GM12891 (cell line): ENCODE results near the gene PKD2L2.

ENCODE experiments used
- DNase-seq: peaks from one replicate; pipeline ENCODE4 v3.0.0; 2011; ENCODE audit warnings: low spot score; ENCODE audit not compliant: insufficient read length
- FAIRE-seq: peaks from 2 replicates; lab custom pipeline; 2011; peaks lifted over from hg19 to GRCh38; lab: Jason Lieb, UNC
- PAX5 ChIP-seq: IDR thresholded peaks from 2 replicates; pipeline ENCODE4 v1.6.1; 2011; ENCODE audit warnings: low read length, moderate library complexity, mild to moderate bottlenecking; ENCODE audit not compliant: insufficient read depth, severe bottlenecking
- POLR2A ChIP-seq: IDR thresholded peaks from 2 replicates; pipeline ENCODE4 v1.6.1; 2011; ENCODE audit warnings: low read depth, low read length, control low read depth
- POLR2AphosphoS5 ChIP-seq: IDR thresholded peaks from 2 replicates; pipeline ENCODE4 v1.6.1; 2011; ENCODE audit warnings: low read depth, low read length, control low read depth
- POU2F2 ChIP-seq: IDR thresholded peaks from 2 replicates; pipeline ENCODE4 v1.6.1; 2011; ENCODE audit warnings: low read depth, mild to moderate bottlenecking, control low read depth, low read length, moderate library complexity
- SPI1 ChIP-seq: IDR thresholded peaks from 2 replicates; pipeline ENCODE4 v1.6.1; 2011; ENCODE audit warnings: low read depth, low read length, control low read depth
- TAF1 ChIP-seq: IDR thresholded peaks from 2 replicates; pipeline ENCODE4 v1.6.1; 2011; ENCODE audit warnings: low read depth, low read length, control low read depth

The PKD2L2 gene

DNA sequence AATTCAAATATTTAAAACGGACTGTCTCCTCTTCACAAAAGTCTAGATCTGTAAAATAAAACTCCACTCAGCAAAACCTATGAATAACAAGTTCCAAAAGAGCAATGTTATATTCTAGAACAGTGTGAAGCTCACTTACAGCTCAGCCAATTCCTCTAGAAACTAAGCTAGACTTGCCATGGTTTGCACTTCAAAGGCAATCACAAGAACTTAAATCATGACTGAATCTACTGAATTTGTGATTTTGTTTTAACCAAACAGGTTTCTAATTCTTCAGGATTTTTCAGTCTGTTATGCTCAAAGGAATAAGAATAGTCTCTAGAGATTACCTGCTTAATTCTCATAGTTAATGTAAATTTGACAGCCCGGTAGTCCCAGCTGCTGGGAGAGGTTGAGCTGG lies 1.4 kb upstream of the PKD2L2 start:
- TF ChIP-seq PAX5: no peak
- no peak for TF ChIP-seq POLR2AphosphoS5
- TF ChIP-seq POLR2A: no peak
- TF ChIP-seq TAF1: no peak
- TF ChIP-seq POU2F2: no peak
- no peak for TF ChIP-seq SPI1
- DNase-seq (no peak), FAIRE-seq (peak; percentile 58)

GRCh38 chr5:137888466-137888862 lies 793 bp upstream of the PKD2L2 start:
- FAIRE-seq: no peak
- no peak for TF ChIP-seq SPI1
- TF ChIP-seq TAF1: no peak
- no peak for TF ChIP-seq PAX5
- no peak for TF ChIP-seq POLR2A
- TF ChIP-seq POU2F2: no peak
- no peak for TF ChIP-seq POLR2AphosphoS5
- no peak for DNase-seq

DNA sequence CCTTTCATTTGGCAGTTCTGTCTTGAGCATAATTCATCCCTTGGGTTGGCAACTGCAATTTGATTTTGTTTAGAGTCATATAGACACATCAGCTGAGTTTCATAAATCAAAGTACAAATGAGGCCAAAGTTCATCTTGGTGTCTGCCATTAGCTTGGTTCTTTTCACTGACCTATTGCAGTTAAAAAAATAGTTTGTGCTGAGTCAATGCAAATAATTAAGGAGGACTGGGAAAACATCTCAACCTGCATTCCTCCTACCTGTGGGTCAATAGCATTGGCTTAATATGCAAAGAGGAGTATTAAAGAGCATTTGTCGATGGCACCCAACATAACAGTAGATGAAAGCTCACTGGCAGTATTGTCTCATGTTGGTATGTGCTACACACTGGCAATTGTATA lies 1.6 kb downstream of the PKD2L2 start:
- TF ChIP-seq TAF1 (no peak), POU2F2 (no peak), SPI1 (no peak), POLR2AphosphoS5 (no peak), POLR2A (no peak), PAX5 (no peak)
- peak; percentile 71 for FAIRE-seq
- no peak for DNase-seq

GRCh38 chr5:137891849-137892248 lies 2.6 kb downstream of the PKD2L2 start:
- TF ChIP-seq SPI1: no peak
- TF ChIP-seq PAX5: no peak
- TF ChIP-seq POLR2AphosphoS5: no peak
- no peak for TF ChIP-seq POU2F2
- TF ChIP-seq TAF1: no peak
- no peak for TF ChIP-seq POLR2A
- no peak for DNase-seq
- FAIRE-seq: peak; percentile 23

- FAIRE-seq: no peak
- TF ChIP-seq POLR2AphosphoS5 (no peak), PAX5 (no peak)
- no peak for DNase-seq
Measured at GRCh38 chr5:137894586-137894985, 5.3 kb downstream of the PKD2L2 start.

DNA sequence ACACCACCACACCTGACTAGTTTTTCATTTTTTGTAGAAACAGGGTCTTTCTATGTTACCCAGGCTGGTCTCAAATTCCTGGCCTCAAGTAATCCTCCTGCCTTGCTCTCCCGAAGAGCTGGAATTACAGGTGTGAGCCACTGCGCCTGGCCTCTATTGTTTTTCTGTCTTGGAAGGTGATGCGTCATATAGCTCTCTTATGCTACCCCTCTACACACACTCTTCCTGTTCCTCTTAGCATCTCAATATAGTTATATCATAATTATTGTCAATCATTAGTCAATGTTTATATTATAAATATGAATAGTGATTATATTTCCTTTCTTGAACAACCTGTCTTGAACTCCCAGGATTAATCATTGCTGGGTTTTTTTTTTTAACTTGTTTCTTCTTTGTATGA lies 7.3 kb downstream of the PKD2L2 start:
- no peak for FAIRE-seq
- TF ChIP-seq POLR2A (no peak), PAX5 (no peak), POLR2AphosphoS5 (no peak), POU2F2 (no peak), TAF1 (no peak)

DNA sequence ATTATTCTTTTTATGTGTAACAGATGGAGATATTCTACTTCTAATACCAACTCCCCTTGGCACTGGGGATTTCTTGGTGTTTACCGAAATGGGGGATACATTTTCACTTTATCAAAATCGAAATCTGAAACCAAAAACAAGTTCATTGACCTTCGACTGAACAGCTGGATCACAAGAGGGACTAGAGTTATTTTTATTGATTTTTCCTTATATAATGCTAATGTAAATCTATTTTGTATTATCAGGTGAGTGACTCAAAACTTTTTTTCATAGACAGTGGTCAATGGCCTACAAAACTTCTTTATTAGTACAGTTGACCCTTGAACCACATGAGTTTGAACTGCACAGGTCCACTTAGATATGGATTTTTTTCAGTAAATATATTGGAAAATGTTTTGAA lies 10.2 kb downstream of the PKD2L2 start:
- no peak for FAIRE-seq
- TF ChIP-seq POLR2AphosphoS5 (no peak), PAX5 (no peak), POLR2A (no peak), SPI1 (no peak), POU2F2 (no peak), TAF1 (no peak)
- no peak for DNase-seq

More for the DNA sequence above, 7.3 kb downstream of the PKD2L2 start:
- no peak for DNase-seq

GRCh38 chr5:137901011-137901817 lies 12.0 kb downstream of the PKD2L2 start:
- no peak for DNase-seq
- FAIRE-seq: no peak
- TF ChIP-seq POLR2AphosphoS5: no peak
- TF ChIP-seq POU2F2: no peak

DNA sequence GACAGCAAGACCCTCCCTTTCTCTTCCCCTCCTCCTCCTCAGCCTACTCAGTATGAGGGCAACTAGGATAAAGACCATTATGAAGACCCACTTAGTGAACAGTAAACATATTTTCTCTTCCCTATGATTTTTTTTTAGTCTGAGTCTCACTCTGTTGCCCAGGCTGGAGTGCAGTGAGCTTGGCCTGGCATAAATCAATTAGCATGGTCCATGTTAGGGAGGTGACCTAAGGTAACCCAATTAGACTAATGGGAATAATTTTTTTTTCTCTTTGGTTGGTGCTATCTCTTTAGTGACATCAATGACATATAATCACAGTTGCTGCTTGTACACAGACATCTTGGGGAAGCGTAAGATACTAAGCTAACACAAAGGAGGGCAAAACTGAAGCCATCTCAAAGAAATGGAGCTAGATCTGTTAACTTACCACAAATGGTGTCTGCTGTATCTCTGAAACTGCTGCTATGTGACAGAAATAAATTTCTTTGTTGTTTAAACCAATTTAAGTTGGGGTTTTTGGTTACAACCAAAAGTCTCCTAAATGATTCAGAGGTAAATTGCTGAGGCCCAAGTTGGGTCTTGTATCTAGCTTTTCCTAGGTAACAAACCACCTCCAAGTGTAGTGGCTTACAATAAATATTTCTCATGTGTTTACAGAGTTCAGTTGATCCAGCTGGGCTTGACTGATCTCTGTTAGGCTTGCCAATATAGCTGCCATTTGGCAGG lies 13.3 kb downstream of the PKD2L2 start:
- no peak for FAIRE-seq
- no peak for DNase-seq
- TF ChIP-seq POU2F2: no peak
- TF ChIP-seq SPI1: no peak
- no peak for TF ChIP-seq POLR2AphosphoS5
- TF ChIP-seq PAX5: no peak
- no peak for TF ChIP-seq POLR2A
- TF ChIP-seq TAF1: no peak

- no peak for TF ChIP-seq PAX5
- TF ChIP-seq TAF1: no peak
- TF ChIP-seq SPI1: no peak
- TF ChIP-seq POLR2A: no peak
- no peak for TF ChIP-seq POLR2AphosphoS5
- no peak for TF ChIP-seq POU2F2
- DNase-seq (no peak), FAIRE-seq (no peak)
Measured at GRCh38 chr5:137914758-137915157, 25.5 kb downstream of the PKD2L2 start.

GRCh38 chr5:137916923-137917322 lies 27.7 kb downstream of the PKD2L2 start:
- no peak for FAIRE-seq
- DNase-seq: no peak
- TF ChIP-seq TAF1 (no peak), POLR2AphosphoS5 (no peak)
